GM12878 (cell line): ENCODE data around the gene RABL2A. TPM values are rescaled to one million over a fixed set of nuclear protein-coding genes. Genes with fewer than 3 reads are reported as not detected.
"Not testable (repeated sequence)": the region's sequence is repeated elsewhere in the genome, so short reads cannot be mapped to it uniquely, and the experiment has no call there.

ENCODE experiments used
- ATAC-seq: fragments of 200-7000 bp; cut with Tn5 transposase; 3 replicates; pipeline ENCODE4 v1.9.1; 2020; ENCODE audit warnings: mild to moderate bottlenecking, moderate library complexity
- BruUV-seq: library from RNA; stranded (reverse); fragments of 400-500 nt; replicated peaks from 2 replicates; lab custom pipeline; 2021; lab: Mats Ljungman, UMichigan
- CTCF ChIA-PET: fragments of 300-600 bp; sonication (Branson Sonifier 250); formaldehyde crosslinking; extraction: SDS; loops from one replicate; lab custom pipeline; 2021; ENCODE audit warnings: inconsistent platforms; lab: Yijun Ruan, JAX
- POLR2A ChIA-PET: fragments of 350-600 bp; formaldehyde crosslinking; extraction: SDS; loops from one replicate; lab custom pipeline; 2021; ENCODE audit warnings: inconsistent platforms; lab: Charles Lee
- RAD21 ChIA-PET: fragments of 300-600 bp; sonication (Branson Sonifier 250); formaldehyde crosslinking; loops from one replicate; lab custom pipeline; 2023; ENCODE audit warnings: antibody characterized with exemption; ENCODE audit not compliant: unreplicated experiment; lab: Charles Lee
- SMC1A ChIA-PET: fragments of 300-600 bp; sonication (Branson Sonifier 250); formaldehyde crosslinking; loops from one replicate; lab custom pipeline; 2023; ENCODE audit not compliant: unreplicated experiment, uncharacterized antibody; lab: Charles Lee
- DNase-seq: peaks from one replicate; pipeline ENCODE4 v3.0.0-alpha.2; 2011; ENCODE audit warnings: low read depth, low spot score
- FAIRE-seq: peaks from 3 replicates; lab custom pipeline; 2011; peaks lifted over from hg19 to GRCh38; lab: Jason Lieb, UNC
- H2AFZ ChIP-seq: 2 replicates; pipeline ENCODE4 v1.6.0; 2011; ENCODE audit warnings: low read depth, low read length, control low read depth; ENCODE audit not compliant: control insufficient read depth
- H3K27ac ChIP-seq: 2 replicates; pipeline ENCODE4 v1.5.1; 2011; ENCODE audit warnings: control low read depth; ENCODE audit not compliant: control insufficient read depth, insufficient read depth
- H3K27me3 ChIP-seq, 2 experiments: replicated peaks in 1 of 2; 2 replicates each; pipeline versions ENCODE4 v1.6.0 to v1.6.1; 2011; ENCODE audit warnings: low read length in 1 of 2; ENCODE audit not compliant: control insufficient read depth in 2 of 2, insufficient read depth in 2 of 2
- H3K36me3 ChIP-seq, 2 experiments: 2 replicates each; pipeline ENCODE4 v1.5.1; 2011; ENCODE audit warnings: low read length in 1 of 2; ENCODE audit not compliant: control insufficient read depth in 2 of 2, insufficient read depth in 2 of 2
- H3K4me1 ChIP-seq: 2 replicates; pipeline ENCODE4 v1.6.1; 2011; ENCODE audit warnings: mild to moderate bottlenecking, low read length, moderate library complexity, mixed read lengths; ENCODE audit not compliant: control insufficient read depth, insufficient read depth
- H3K4me2 ChIP-seq: 2 replicates; pipeline ENCODE4 v1.6.0; 2011; ENCODE audit warnings: control low read depth; ENCODE audit not compliant: control insufficient read depth, insufficient read depth
- H3K4me3 ChIP-seq: fragments of 200-600 bp; sonication (generic); 2 replicates; pipeline ENCODE4 v1.5.1; 2016
- H3K79me2 ChIP-seq: 2 replicates; pipeline ENCODE4 v1.6.0; 2011; ENCODE audit warnings: low read length; ENCODE audit not compliant: control insufficient read depth, insufficient read depth
- H3K9ac ChIP-seq: 2 replicates; pipeline ENCODE4 v1.8.0; 2011; ENCODE audit warnings: low read length, control low read depth, mixed read lengths; ENCODE audit not compliant: control insufficient read depth, insufficient read depth
- H3K9me3 ChIP-seq: replicated peaks from 3 replicates; pipeline ENCODE4 v1.5.1; 2011; ENCODE audit warnings: mild to moderate bottlenecking, low read length; ENCODE audit not compliant: control insufficient read depth, insufficient read depth
- H4K20me1 ChIP-seq: 2 replicates; pipeline ENCODE4 v1.6.0; 2011; ENCODE audit not compliant: control insufficient read depth, insufficient read depth
- WGBS: methylation state at CpG from one replicate; pipeline ENCODE4 v1.1.6; 2016; ENCODE audit warnings: low lambda C conversion rate; ENCODE audit not compliant: insufficient replicate concordance, insufficient coverage; ENCODE audit errors: missing lambda C conversion rate; 5-methylcytosine and 5-hydroxymethylcytosine counted together
- in situ Hi-C: fragments of 300-500 bp; cut with MboI; formaldehyde crosslinking; loops from 9 replicates; pipeline ENCODE4 v1.14.3; 2018; ENCODE audit warnings: mixed read lengths
- intact Hi-C: fragments of 100-400 bp; cut with micrococcal nuclease; formaldehyde crosslinking; loops from one replicate; pipeline ENCODE4 v1.14.2; 2022; ENCODE audit not compliant: unreplicated experiment
- polyA plus RNA-seq, 11 experiments: library from polyadenylated mRNA; depleted of rRNA in 4 of 11; unstranded in 6 of 11; stranded (reverse) in 5 of 11; fragments of >200 nt; fragmentation: Nextera tagmentation in 4 of 11; fragmentation: Illumina TruSeq in 1 of 11; extraction: Ambion mirVana in 4 of 11; extraction: Trizol in 1 of 11; gene quantifications; 1 replicate in 1 of 11; 2 replicates in 10 of 11; pipeline versions ENCODE4 v1.2.1 to v1.2.3, GENCODE V29; 2011 to 2016; ENCODE audit warnings: inconsistent platforms in 2 of 11, missing spikeins in 2 of 11, low read depth in 1 of 11
- total RNA-seq, 4 experiments: library from RNA; depleted of rRNA in 3 of 4; stranded (reverse); fragments of >200 nt in 3 of 4; fragmentation: Illumina TruSeq in 1 of 4; extraction: Trizol in 1 of 4; gene quantifications; 2 replicates each; pipeline versions ENCODE4 v1.2.1 to v1.2.3, GENCODE V29; 2013 to 2021

Gene RABL2A
- total and polyA plus RNA-seq, 10 of the 15 experiments (the other 5 are each of a cell fraction or from before 2014, with no cell fraction given): 0.87 to 17.9 (median 9.7) TPM

- FAIRE-seq, RAD21 ChIA-PET, BruUV-seq, H2AFZ ChIP-seq, H3K27me3 ChIP-seq, H3K4me2 ChIP-seq, H3K9ac ChIP-seq, H4K20me1 ChIP-seq, ATAC-seq, H3K79me2 ChIP-seq, SMC1A ChIA-PET, POLR2A ChIA-PET, H3K9me3 ChIP-seq, in situ Hi-C loops, H3K36me3 ChIP-seq, DNase-seq, H3K4me3 ChIP-seq, H3K4me1 ChIP-seq, H3K27ac ChIP-seq, intact Hi-C loops: not testable (repeated sequence)
- CTCF ChIA-PET: interaction anchor here (2.1 kb wide), 1 partner anchor 34 kb away, joined by 7 read pairs; no protein-coding TSS in a partner anchor
- WGBS: 96% methylated on average over 17 of the region's 17 CpGs
Observed at GRCh38 chr2:113657735-113658134, 30.7 kb downstream of the RABL2A start.

GRCh38 chr2:113663285-113664060, 36.4 kb downstream of the RABL2A start:
- H3K4me1 ChIP-seq, FAIRE-seq, H3K4me3 ChIP-seq, DNase-seq, H3K79me2 ChIP-seq, H3K36me3 ChIP-seq, H3K4me2 ChIP-seq, CTCF ChIA-PET, SMC1A ChIA-PET, RAD21 ChIA-PET, H2AFZ ChIP-seq, BruUV-seq, H3K27ac ChIP-seq, intact Hi-C loops, H4K20me1 ChIP-seq, in situ Hi-C loops, POLR2A ChIA-PET, H3K27me3 ChIP-seq, ATAC-seq, H3K9me3 ChIP-seq, H3K9ac ChIP-seq: not testable (repeated sequence)
- 74% methylated on average over 10 of the region's 10 CpGs for WGBS

DNA sequence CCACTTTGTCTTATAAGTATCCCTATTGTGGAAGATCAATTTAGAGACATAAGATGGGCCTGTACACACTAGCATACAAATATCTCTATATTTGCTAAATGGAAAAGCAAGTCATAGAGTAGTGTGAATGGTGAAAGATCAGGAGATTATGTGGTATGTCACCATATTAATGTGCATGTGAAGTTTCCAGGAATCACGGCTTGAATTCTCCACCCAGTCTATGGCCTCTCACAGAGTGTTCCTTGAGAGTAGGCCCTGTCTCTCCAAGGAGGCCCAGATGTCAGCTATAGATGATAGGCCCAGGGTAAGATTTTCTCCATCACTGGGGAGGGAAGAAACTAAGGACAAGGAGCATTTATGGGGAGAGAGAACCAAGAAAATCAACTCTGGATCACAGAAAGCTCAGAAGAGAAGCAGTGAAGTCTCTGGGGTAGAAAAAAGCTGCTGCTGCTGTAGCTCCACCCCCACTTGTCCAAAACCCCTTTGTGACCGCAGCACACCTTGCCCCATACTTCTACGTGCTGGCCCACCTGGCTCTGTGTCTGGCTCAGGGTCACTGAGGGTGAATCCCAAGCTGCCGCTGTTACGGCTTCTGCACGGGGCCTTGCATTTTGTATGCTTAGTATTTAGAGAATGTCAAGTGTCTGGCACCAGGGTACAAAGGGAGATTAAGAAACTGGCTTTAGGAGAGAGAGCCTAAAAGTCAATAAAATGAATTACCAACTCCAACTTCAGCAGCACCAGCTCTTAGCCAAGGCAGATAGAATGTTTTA, 37.9 kb downstream of the RABL2A start:
- H3K79me2 ChIP-seq, intact Hi-C loops, H3K36me3 ChIP-seq, H3K27me3 ChIP-seq, H4K20me1 ChIP-seq, in situ Hi-C loops, H3K4me2 ChIP-seq, H3K4me3 ChIP-seq, H3K9me3 ChIP-seq, BruUV-seq, POLR2A ChIA-PET, CTCF ChIA-PET, H3K27ac ChIP-seq, H2AFZ ChIP-seq, H3K9ac ChIP-seq, H3K4me1 ChIP-seq, ATAC-seq, SMC1A ChIA-PET, DNase-seq, RAD21 ChIA-PET: not testable (repeated sequence)
- WGBS: 86% methylated on average over 6 of the region's 6 CpGs
- FAIRE-seq: peak; percentile 70
